Neural progenitor cell (in vitro differentiated cells): ENCODE data around the gene PTPN11.
"Not testable (repeated sequence)": the region's sequence is repeated elsewhere in the genome, so short reads cannot be mapped to it uniquely, and the experiment has no call there.

ENCODE experiments used
- EZH2phosphoT487 ChIP-seq: fragments of 200-600 bp; sonication (generic); IDR thresholded peaks from 2 replicates; pipeline ENCODE4 v1.6.1; 2017; ENCODE audit warnings: antibody characterized with exemption
- TF ChIP-seq, protein P1 (sequence below): fragments of 200-600 bp; sonication (generic); IDR thresholded peaks from 2 replicates; pipeline ENCODE4 v1.5.1; 2017; ENCODE audit warnings: antibody characterized with exemption, mild to moderate bottlenecking

- TF ChIP-seq, protein P1, sequence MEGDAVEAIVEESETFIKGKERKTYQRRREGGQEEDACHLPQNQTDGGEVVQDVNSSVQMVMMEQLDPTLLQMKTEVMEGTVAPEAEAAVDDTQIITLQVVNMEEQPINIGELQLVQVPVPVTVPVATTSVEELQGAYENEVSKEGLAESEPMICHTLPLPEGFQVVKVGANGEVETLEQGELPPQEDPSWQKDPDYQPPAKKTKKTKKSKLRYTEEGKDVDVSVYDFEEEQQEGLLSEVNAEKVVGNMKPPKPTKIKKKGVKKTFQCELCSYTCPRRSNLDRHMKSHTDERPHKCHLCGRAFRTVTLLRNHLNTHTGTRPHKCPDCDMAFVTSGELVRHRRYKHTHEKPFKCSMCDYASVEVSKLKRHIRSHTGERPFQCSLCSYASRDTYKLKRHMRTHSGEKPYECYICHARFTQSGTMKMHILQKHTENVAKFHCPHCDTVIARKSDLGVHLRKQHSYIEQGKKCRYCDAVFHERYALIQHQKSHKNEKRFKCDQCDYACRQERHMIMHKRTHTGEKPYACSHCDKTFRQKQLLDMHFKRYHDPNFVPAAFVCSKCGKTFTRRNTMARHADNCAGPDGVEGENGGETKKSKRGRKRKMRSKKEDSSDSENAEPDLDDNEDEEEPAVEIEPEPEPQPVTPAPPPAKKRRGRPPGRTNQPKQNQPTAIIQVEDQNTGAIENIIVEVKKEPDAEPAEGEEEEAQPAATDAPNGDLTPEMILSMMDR: not testable (repeated sequence)
- not testable (repeated sequence) for TF ChIP-seq EZH2phosphoT487
These were observed 11.1 kb upstream of the PTPN11 start for GRCh38 chr12:112407683-112408082.
